Nephron progenitor cell (in vitro differentiated cells): ENCODE data around the gene CFAP20.

Source experiments
- DNase-seq: peaks from one replicate; pipeline ENCODE4 v3.0.0; 2021
- H3K27ac Mint-ChIP-seq: 2 replicates; pipeline ENCODE4 v1.8.0; 2021; ENCODE audit warnings: mild to moderate bottlenecking, moderate library complexity, mixed read lengths
- H3K27me3 Mint-ChIP-seq: 2 replicates; pipeline ENCODE4 v1.8.0; 2021; ENCODE audit warnings: mild to moderate bottlenecking, low read depth, mixed read lengths; ENCODE audit not compliant: poor library complexity
- H3K36me3 Mint-ChIP-seq: 2 replicates; pipeline ENCODE4 v1.8.0; 2021; ENCODE audit warnings: low read depth, mixed read lengths
- H3K4me1 Mint-ChIP-seq: 2 replicates; pipeline ENCODE4 v1.8.0; 2021; ENCODE audit warnings: mixed read lengths
- H3K4me3 Mint-ChIP-seq: 2 replicates; pipeline ENCODE4 v1.8.0; 2021; ENCODE audit warnings: mild to moderate bottlenecking, moderate library complexity, mixed read lengths
- H3K9me3 Mint-ChIP-seq: 2 replicates; pipeline ENCODE4 v1.8.0; 2021; ENCODE audit warnings: mild to moderate bottlenecking, moderate library complexity, mixed read lengths
- CTCF ChIP-seq: fragments of 200-600 bp; sonication (generic); IDR thresholded peaks from 2 replicates; pipeline ENCODE4 v1.5.0; 2021; ENCODE audit warnings: antibody characterized with exemption

The CFAP20 gene

GRCh38 chr16:58158725-58159124, 29.5 kb upstream of the CFAP20 start:
- Mint-ChIP-seq H3K9me3 (no peaks in the 10 kb centered on the region), H3K4me1 (peaks cover 13% of the 10 kb centered on the region), H3K27me3 (no peaks in the 10 kb centered on the region), H3K27ac (peak overlapping the region; percentile 15), H3K4me3 (no peak overlapping the region), H3K36me3 (peaks cover 29% of the 10 kb centered on the region)
- DNase-seq, result no peak
- TF ChIP-seq CTCF, result no peak

- peak; percentile 19 for DNase-seq
- no peaks in the 10 kb centered on the region for H3K9me3 Mint-ChIP-seq
- no peak overlapping the region for H3K4me3 Mint-ChIP-seq
- H3K27me3 Mint-ChIP-seq, result peaks cover 5% of the 10 kb centered on the region
- peaks cover 23% of the 10 kb centered on the region for H3K36me3 Mint-ChIP-seq
- H3K4me1 Mint-ChIP-seq, result peaks cover 13% of the 10 kb centered on the region
- no peak for TF ChIP-seq CTCF
- H3K27ac Mint-ChIP-seq, result peak overlapping the region; percentile 92
These were observed 28.9 kb upstream of the CFAP20 start for GRCh38 chr16:58157951-58158540.

GRCh38 chr16:58157239-58157638, 28.1 kb upstream of the CFAP20 start:
- Mint-ChIP-seq H3K27me3 (peaks cover 5% of the 10 kb centered on the region), H3K4me1 (peaks cover 13% of the 10 kb centered on the region), H3K27ac (no peak overlapping the region), H3K9me3 (no peaks in the 10 kb centered on the region), H3K36me3 (peaks cover 18% of the 10 kb centered on the region), H3K4me3 (no peak overlapping the region)
- no peak for DNase-seq
- TF ChIP-seq CTCF, result no peak

- peaks cover 5% of the 10 kb centered on the region for H3K27me3 Mint-ChIP-seq
These were observed 26.7 kb upstream of the CFAP20 start for GRCh38 chr16:58155839-58156238.

GRCh38 chr16:58154345-58154744, 25.2 kb upstream of the CFAP20 start:
- TF ChIP-seq CTCF, result no peak
- Mint-ChIP-seq H3K4me3 (no peak overlapping the region), H3K27me3 (peaks cover 5% of the 10 kb centered on the region), H3K27ac (no peak overlapping the region), H3K36me3 (peaks cover 9% of the 10 kb centered on the region), H3K4me1 (peaks cover 13% of the 10 kb centered on the region), H3K9me3 (no peaks in the 10 kb centered on the region)
- DNase-seq, result no peak

More at GRCh38 chr16:58155839-58156238, 26.7 kb upstream of the CFAP20 start:
- Mint-ChIP-seq H3K9me3 (no peaks in the 10 kb centered on the region), H3K27ac (no peak overlapping the region), H3K36me3 (peaks cover 12% of the 10 kb centered on the region), H3K4me1 (peaks cover 13% of the 10 kb centered on the region), H3K4me3 (no peak overlapping the region)
- TF ChIP-seq CTCF, result no peak
- DNase-seq, result no peak

- no peak for TF ChIP-seq CTCF
- no peak for DNase-seq
- Mint-ChIP-seq H3K9me3 (no peaks in the 10 kb centered on the region), H3K27ac (no peak overlapping the region), H3K4me3 (no peak overlapping the region), H3K4me1 (no peaks in the 10 kb centered on the region), H3K36me3 (no peaks in the 10 kb centered on the region), H3K27me3 (peaks cover 10% of the 10 kb centered on the region)
These were observed 23.2 kb upstream of the CFAP20 start for GRCh38 chr16:58152246-58152868.
